IPS DF 19.7 (cell line): ENCODE data around the gene SECTM1.
"Not testable (repeated sequence)": the region's sequence is repeated elsewhere in the genome, so short reads cannot be mapped to it uniquely, and the experiment has no call there.

Experiments
- DNase-seq: peaks from one replicate; pipeline ENCODE4 v3.0.0-alpha.2; 2013; ENCODE audit warnings: low read depth, low spot score

Gene SECTM1

DNA sequence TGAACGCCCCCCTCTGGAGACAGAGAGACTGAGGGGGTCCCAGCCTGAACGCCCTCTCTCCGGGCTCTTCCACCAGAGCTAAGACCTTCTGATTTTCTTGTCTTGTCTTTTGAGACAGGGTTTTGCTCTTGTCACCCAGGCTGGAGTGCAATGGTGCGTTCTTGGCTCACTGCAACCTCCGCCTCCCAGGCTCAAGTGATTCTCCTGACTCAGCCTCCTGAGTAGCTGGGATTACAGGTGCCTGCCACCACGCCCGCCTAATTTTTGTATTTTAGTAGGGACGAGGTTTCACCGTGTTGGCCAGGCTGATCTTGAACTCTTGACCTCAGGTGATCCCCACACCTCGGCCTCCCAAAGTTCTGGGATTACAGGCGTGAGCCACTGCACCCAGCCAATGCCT lies 14.4 kb upstream of the SECTM1 start:
- not testable (repeated sequence) for DNase-seq

DNA sequence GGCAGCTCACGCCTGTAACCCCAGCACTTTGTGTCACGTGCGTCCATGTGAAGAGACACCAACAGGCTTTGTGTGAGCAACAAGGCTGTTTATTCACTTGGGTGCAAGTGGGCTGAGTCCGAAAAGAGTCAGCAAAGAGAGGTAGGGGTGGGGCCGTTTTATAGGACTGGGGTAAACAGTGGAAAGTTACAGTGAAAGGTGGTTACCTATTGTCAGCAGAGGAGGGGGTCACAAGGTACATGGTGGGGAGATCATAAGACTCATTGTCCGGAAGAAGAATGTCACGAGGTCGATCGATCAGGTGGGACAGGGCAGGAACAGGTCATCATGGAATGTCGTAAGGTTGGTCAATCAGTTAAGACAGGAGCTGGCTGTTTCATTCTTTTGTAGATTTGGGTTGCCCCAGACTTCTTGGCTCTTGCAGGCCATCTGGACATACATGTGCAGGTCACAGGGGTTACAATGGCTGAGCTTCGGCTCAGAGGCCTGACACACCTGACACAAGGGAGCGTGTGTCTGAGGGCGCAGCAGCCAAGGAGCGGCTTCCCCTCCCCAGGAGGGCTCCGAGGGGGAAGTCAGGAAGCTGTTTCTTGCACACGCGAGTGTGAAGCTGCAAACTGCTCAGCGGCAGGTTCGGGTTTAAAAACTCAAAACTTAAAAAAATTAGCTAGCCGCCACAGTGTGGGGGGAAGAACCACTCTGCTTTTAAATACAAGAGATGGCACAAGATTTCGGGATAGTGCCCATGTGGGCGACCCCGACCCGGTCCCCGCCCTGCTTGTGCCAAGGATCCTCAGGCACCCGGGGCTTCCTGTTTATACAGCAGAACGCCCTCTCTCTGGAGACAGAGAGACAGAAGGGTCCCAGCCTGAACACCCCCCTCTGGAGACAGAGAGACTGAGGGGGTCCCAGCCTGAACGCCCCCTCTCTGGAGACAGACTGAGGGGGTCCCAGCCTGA lies 13.1 kb upstream of the SECTM1 start:
- no peak for DNase-seq

- no peak for DNase-seq
These were observed 11.8 kb upstream of the SECTM1 start for GRCh38 chr17:82345151-82345976.

DNA sequence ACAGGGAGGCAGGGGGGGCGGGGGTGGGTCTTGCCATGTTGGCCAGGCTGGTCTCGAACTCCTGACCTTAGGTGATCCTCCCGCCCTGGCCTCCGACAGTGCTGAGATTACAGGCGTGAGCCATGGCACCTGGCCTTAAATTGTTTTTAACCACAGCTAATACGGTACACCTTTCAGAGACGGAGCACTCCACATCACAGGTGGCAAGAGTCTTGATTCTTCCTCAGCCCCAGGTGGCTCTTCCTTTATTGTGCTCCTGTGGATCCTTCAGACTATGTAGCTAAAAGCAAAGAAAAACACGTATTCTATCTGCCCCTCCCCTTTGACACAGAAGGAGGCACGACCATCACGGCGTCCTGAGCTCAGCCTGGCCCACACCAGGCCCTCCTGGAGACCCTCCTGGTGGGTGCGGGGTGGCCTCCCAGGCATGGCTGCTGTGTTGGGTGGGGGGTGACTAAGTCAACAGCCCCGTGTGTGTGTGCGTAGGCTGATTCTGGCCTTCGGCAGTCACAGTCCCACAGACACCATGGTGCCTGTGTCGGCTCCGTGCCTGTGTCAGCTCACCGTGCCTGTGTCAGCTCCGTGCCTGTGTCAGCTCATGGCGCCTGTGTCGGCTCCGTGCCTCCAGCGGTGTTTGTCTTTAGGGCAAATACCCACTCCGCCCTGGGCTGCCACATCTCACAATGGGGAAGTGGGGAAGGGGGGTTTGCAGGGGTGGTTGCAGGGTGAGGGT lies 10.8 kb upstream of the SECTM1 start:
- no peak for DNase-seq

GRCh38 chr17:82343560-82343959 lies 10.0 kb upstream of the SECTM1 start:
- DNase-seq = no peak

- no peak for DNase-seq
These were observed 9.0 kb upstream of the SECTM1 start for GRCh38 chr17:82342361-82343079.

DNA sequence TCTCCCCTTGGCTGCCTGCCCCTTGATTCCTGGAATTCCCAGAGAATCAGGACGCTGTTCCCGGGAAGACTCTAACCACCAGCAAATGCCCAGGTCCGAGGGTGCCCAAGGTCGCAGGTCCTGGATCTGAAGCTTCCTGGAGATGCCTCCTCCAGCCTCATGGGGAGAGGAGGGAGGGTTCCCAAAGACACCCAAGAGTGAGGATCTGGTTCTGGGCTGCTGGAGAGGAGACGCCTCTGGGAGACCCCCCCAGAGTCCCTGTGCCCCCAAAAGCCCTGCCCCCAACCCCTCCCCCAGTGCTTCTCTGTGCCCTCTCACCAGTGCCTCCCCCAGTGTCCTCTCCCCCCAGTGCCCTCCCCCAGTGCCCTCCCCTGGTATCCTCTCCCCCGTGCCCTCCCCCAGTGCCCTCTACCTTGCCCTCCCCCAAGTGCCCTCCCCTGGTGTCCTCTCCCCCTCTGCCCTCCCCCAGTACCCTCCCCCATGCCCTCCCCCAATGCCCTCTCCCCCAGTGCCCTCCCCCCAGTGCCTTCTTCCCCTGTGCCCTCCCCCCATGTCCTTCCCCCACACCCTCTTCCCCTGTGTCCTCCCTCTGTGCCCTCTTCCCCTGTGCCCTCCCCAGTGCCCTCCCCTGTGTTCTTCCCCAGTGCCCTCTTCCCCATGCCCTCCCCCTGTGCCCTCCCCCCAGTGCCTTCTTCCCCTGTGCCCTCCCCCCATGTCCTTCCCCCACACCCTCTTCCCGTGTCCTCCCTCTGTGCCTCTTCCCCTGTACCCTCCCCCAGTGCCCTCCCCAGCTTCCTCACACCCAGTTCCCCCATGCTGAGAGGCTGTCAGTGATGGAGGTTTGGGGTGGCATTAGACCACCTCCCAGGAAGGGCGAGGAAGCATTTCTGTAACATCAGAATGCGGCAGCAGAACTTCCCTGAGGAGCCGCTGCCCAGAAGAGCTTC lies 6.3 kb upstream of the SECTM1 start:
- DNase-seq = no peak

GRCh38 chr17:82338858-82339633 lies 5.5 kb upstream of the SECTM1 start:
- no peak for DNase-seq

DNA sequence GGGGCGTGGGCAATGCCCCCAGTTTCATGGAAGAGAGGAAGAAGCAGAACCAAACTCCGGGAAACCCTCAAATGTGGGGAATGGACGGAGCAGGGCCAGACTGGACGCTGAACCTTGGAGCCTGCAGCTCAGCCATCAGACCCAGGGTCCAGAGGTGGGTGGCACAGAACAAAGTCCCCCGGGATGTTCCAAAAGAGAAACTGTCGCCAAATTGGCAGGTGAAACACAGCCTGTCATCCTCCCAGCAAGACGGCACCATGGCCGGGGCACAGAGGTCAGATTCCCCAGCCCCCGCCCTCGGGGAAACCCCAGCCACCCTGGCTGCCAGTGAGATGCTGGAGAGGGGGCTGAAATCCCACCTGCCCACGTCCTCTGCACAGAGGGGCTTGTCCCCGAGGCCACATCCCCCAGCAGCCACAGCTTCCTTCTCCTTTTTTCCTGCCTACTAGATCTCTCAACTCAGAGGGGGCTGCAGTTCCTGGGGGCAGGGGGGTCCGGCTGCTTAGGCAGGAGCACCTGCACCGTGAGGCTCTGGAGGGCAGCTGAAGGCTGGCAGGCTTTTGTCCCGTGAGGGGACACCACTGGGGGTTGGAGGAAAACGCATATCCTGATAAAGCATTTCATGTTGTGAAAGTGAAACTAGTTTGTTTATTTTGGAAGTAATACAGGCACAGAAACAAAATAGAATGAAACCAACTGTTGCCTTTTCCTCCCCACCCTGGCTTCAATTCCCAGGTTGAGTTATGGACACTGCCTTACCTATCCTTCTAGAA lies 1.2 kb upstream of the SECTM1 start:
- no peak for DNase-seq

DNA sequence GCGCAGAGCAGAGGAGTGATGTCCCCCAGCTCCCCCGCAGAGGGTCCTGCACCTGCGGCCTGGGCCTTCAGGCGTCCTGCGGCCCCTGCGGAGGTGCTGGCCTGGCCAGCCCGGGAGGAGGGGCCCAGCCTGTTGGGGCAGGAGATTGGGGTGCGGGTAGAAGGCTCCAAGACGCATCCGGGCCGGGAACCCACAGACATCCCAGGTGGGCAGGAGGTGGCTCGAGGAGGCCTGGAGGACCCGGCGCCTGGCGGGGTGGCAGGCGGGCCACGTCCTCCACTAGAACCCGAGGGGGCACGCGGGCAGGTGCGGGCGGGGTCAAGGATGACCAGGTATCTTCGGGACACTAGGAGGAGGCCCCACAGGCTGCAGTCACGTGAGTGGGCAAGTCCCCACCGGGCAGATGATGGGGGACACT lies 647 bp upstream of the SECTM1 start:
- no peak for DNase-seq

DNA sequence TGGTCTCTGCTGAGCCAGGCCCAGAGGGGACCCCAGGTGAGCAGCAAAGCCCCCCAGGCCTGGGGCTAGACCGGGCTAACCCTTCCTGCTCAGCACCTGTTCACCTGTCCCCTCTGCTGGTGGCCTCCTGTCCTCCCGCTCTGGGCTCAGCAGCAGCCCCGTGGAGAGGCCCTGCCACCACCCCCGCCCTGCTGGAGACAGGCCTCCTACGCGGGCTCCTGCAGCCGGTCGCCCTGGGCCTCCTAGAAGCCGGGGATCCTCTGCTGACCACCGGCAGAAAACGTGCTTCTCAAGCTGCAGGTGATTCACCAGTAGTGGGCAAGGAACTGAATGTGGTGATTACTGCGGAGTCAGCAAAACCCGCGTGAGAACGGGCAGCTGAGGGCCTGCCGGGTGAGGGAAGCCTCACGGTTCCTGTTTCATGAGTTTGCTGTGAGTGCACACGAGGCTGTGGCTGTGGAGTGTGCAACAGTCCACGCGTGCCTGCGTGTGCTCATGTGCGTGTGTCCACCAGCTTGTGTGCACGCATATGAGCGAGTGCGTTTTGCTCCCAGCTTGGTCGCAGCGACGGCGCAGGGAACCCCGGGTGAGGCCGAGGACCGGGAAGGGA lies 792 bp downstream of the SECTM1 start:
- DNase-seq = no peak

DNA sequence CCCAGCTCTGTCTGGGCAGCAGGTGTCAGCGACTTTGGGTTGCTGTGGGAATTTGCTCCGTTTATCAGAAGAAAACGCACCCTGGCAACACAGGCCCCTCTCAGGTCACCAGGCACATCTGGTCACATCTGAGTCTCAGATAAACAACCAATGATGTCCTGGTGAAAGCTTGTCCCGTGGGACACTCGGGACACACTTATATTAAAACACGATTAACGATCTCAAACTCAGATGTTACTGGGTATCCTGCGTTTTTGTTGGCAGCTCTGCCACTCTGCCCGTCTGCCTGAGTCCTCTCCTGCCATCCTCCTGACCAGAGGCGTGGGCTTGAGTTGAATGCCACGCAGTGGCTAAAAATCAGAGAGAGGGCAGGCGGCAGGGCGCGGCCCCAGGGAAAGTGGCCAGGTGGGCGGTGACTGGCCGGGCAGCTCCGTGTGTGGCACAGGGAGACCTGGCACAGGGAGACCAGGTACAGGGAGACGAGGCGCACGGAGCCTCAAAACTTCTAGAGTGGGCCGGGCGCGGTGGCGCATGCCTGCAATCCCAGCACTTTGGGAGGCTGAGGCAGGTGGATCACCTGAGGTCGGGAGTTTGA lies 2.1 kb downstream of the SECTM1 start:
- no peak for DNase-seq

- DNase-seq = no peak
These were observed 3.0 kb downstream of the SECTM1 start for GRCh38 chr17:82330322-82331239.

DNA sequence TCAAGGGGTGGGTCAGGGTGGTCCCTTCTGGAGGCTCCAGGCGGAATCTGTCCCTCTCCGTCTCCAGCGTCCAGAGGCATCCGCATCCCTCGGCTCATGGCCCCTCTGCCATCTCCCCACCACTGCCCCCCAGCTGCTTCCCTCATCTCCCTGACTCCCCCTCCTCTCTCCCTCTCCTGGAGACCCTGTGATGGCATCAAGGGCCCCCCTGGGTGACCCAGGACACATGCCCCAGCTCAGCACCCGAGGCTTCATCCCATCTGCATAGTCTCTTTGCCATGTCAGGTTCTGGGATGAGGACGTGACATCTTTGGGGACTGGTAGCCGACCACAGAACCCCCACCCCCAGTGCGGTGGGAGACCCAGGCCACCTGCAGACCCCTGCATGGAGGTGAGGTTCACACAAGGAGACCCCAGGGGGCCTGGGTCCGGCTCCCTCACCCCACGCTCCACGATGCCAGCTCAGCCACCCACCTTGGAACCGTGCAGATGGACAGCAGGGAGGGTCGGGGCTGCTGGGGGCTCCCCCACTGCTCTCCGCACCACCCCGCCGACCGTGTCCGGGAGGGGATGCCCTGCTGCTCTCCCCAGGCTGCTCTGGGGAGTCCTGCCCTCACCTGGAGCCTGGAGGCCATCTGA lies 3.8 kb downstream of the SECTM1 start:
- DNase-seq = no peak

DNA sequence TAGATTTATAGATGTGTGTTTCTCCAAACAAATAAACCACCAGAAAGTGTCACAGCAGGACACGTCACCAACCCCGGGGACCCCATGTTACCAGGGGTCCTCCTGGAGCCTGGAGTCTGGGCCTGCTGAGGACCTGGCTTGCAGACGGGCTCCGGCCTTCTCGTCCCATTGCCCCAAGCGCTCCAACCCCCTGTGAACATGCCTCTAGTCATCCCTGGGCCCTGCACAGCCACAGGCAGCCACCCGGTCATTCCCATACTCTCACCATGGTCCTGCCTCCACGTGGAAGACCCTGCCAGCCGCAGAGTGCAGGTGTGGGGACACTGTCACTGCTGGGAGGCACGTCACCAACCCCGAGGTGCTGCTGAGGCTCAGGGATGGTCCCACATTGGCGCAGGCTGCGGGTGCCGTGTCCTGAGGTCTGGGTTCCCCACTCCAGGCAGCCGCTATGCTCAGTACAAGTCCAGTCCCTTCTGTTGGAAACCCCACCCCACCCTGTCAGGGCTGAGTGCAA lies 4.5 kb downstream of the SECTM1 start:
- no peak for DNase-seq
